Amygdala (tissue), 56 donors: ENCODE measurements around the gene JAML.
A peak's percentile ranks its signal among the peaks of the same experiment; 100 is the strongest.
"Not testable (repeated sequence)": the region's sequence is repeated elsewhere in the genome, so short reads cannot be mapped to it uniquely, and the experiment has no call there.

Experiments
- DNase-seq, 56 donors: peaks; one replicate each; lab custom pipeline; 2025; lab: John Stamatoyannopoulos, UW

JAML gene

GRCh38 chr11:118200497-118200896, 24.3 kb downstream of the JAML start:
- no peak for DNase-seq

- DNase-seq = no peak
Observed at GRCh38 chr11:118199135-118199534, 25.7 kb downstream of the JAML start.

GRCh38 chr11:118198370-118198769, 26.4 kb downstream of the JAML start:
- DNase-seq = peak in 47 of 56 donors; percentile 13 to 85 (median 45)

- DNase-seq = peak in 47 of 56 donors; percentile 10 to 86 (median 59)
Observed at GRCh38 chr11:118194835-118195627, 29.8 kb downstream of the JAML start.

GRCh38 chr11:118193910-118194566, 30.8 kb downstream of the JAML start:
- no peak for DNase-seq

- not testable (repeated sequence) for DNase-seq
Observed at GRCh38 chr11:118192817-118193216, 32.0 kb downstream of the JAML start.

- DNase-seq = not testable (repeated sequence)
Observed at GRCh38 chr11:118190942-118191506, 33.8 kb downstream of the JAML start.

- no peak for DNase-seq
Observed at GRCh38 chr11:118186346-118187107, 38.3 kb downstream of the JAML start.

- no peak for DNase-seq
Observed at GRCh38 chr11:118184784-118185579, 39.8 kb downstream of the JAML start.

- DNase-seq = not testable (repeated sequence)
Observed at GRCh38 chr11:118183691-118184090, 41.1 kb downstream of the JAML start.

- peak in 54 of 56 donors; percentile 20 to 96 (median 86) for DNase-seq
Observed at GRCh38 chr11:118180300-118180703, 44.5 kb downstream of the JAML start.

- DNase-seq = no peak
Observed at GRCh38 chr11:118176778-118177134, 48.1 kb downstream of the JAML start.

GRCh38 chr11:118175993-118176777, 48.6 kb downstream of the JAML start, which contains the start of gene SCN2B:
Gene SCN2B, minus strand, starts transcription at chr11:118176639. Its CDS starts 208 bp downstream, at chr11:118176431.
- DNase-seq = peak in 12 of 56 donors; percentile 20 to 49 (median 31)

GRCh38 chr11:118175031-118175992, 49.5 kb downstream of the JAML start:
- peak in 5 of 56 donors; percentile 11 to 43 (median 35) for DNase-seq

GRCh38 chr11:118174006-118174567, 50.7 kb downstream of the JAML start:
- no peak for DNase-seq

- no peak for DNase-seq
Observed at GRCh38 chr11:118172356-118172755, 52.5 kb downstream of the JAML start.

GRCh38 chr11:118171269-118172062, 53.3 kb downstream of the JAML start:
- DNase-seq = peak in 53 of 56 donors; percentile 33 to 89 (median 73)
